NCI-H345 (cell line): Measurements from ENCODE around the gene ACSS1.

Experiments
- DNase-seq: peaks from one replicate; lab custom pipeline; 2025; lab: John Stamatoyannopoulos, UW

The ACSS1 gene

GRCh38 chr20:24971376-24972101, 86.4 kb downstream of the ACSS1 start:
- no peak for DNase-seq

- no peak for DNase-seq
Measured at GRCh38 chr20:24970754-24971153, 87.2 kb downstream of the ACSS1 start.

- no peak for DNase-seq
Measured at GRCh38 chr20:24970030-24970553, 87.8 kb downstream of the ACSS1 start.

- no peak for DNase-seq
Measured at GRCh38 chr20:24969186-24970029, 88.5 kb downstream of the ACSS1 start.

GRCh38 chr20:24968278-24968800, 89.6 kb downstream of the ACSS1 start:
- DNase-seq, result peak; percentile 41

GRCh38 chr20:24966317-24967012, 91.5 kb downstream of the ACSS1 start:
- DNase-seq, result no peak

- no peak for DNase-seq
Measured at GRCh38 chr20:24965065-24965919, 92.6 kb downstream of the ACSS1 start.

- DNase-seq, result no peak
Measured at GRCh38 chr20:24964506-24964840, 93.5 kb downstream of the ACSS1 start.

- DNase-seq, result no peak
Measured at GRCh38 chr20:24963672-24964505, 94.0 kb downstream of the ACSS1 start.

GRCh38 chr20:24962510-24962909, 95.4 kb downstream of the ACSS1 start:
- no peak for DNase-seq

- DNase-seq, result no peak
Measured at GRCh38 chr20:24962182-24962492, 95.8 kb downstream of the ACSS1 start.

GRCh38 chr20:24961384-24962181, 96.4 kb downstream of the ACSS1 start:
- no peak for DNase-seq

- DNase-seq, result no peak
Measured at GRCh38 chr20:24960861-24961260, 97.1 kb downstream of the ACSS1 start.

- no peak for DNase-seq
Measured at GRCh38 chr20:24960302-24960801, 97.6 kb downstream of the ACSS1 start.

GRCh38 chr20:24959591-24960301, 98.2 kb downstream of the ACSS1 start:
- no peak for DNase-seq

- DNase-seq, result no peak
Measured at GRCh38 chr20:24958506-24959385, 99.2 kb downstream of the ACSS1 start.

- no peak for DNase-seq
Measured at GRCh38 chr20:24957326-24958016, 100.5 kb downstream of the ACSS1 start.
